Gastroesophageal sphincter (tissue), 4 donors: Measurements from ENCODE around the gene FBXO4. TPM values are rescaled to one million over a fixed set of nuclear protein-coding genes. Genes with fewer than 3 reads are reported as not detected.

Experiments
- ATAC-seq: fragments of 150-250 bp; one replicate; pipeline ENCODE4 v1.9.1; 2016; ENCODE audit warnings: mild to moderate bottlenecking, moderate library complexity
- H3K27ac ChIP-seq, 4 donors: fragments of 200-600 bp; sonication (generic) in 3 of 4; 1 replicate in 3 of 4; 2 replicates in 1 of 4; pipeline ENCODE4 v1.5.1; 2016 to 2019
- H3K27me3 ChIP-seq: fragments of 200-600 bp; sonication (generic); one replicate; pipeline ENCODE4 v1.5.1; 2019
- H3K36me3 ChIP-seq, 2 donors: fragments of 200-600 bp; sonication (generic); one replicate each; pipeline ENCODE4 v1.5.1; 2019; ENCODE audit warnings: control low read depth in 1 of 2
- H3K4me1 ChIP-seq, 3 donors: fragments of 200-600 bp; sonication (generic); 1 replicate in 2 of 3; 2 replicates in 1 of 3; pipeline ENCODE4 v1.5.1; 2016 to 2019; ENCODE audit warnings: control low read depth in 2 of 3
- H3K4me3 ChIP-seq, 2 donors: fragments of 200-600 bp; sonication (generic); one replicate each; pipeline ENCODE4 v1.5.1; 2019; ENCODE audit warnings: mild to moderate bottlenecking in 1 of 2, moderate library complexity in 1 of 2
- H3K9me3 ChIP-seq, 3 donors: fragments of 200-600 bp; sonication (generic); one replicate each; pipeline ENCODE4 v1.5.1; 2017 to 2019; ENCODE audit warnings: control low read depth in 2 of 3
- CTCF ChIP-seq, 4 experiments: fragments of 200-600 bp in 2 of 4; fragments of 450-650 bp in 2 of 4; sonication (generic) in 1 of 4; IDR thresholded peaks; one replicate each; pipeline ENCODE4 v1.5.1; 2017 to 2019; ENCODE audit warnings: antibody characterized with exemption in 4 of 4, mild to moderate bottlenecking in 2 of 4, moderate library complexity in 2 of 4
- EP300 ChIP-seq: sonication (generic); formaldehyde crosslinking; IDR thresholded peaks from one replicate; pipeline ENCODE4 v1.6.1; 2017; ENCODE audit warnings: antibody characterized with exemption, mild to moderate bottlenecking
- POLR2A ChIP-seq, 2 donors: fragments of 450-650 bp; IDR thresholded peaks; one replicate each; pipeline ENCODE4 v1.6.1; 2017; ENCODE audit warnings: antibody characterized with exemption in 2 of 2, mild to moderate bottlenecking in 2 of 2, moderate library complexity in 1 of 2
- POLR2AphosphoS5 ChIP-seq: sonication (generic); formaldehyde crosslinking; IDR thresholded peaks from one replicate; pipeline ENCODE4 v1.6.1; 2017; ENCODE audit warnings: antibody characterized with exemption
- WGBS, 2 donors: methylation state at CpG; one replicate each; pipeline ENCODE4 v1.1.5; 2018; ENCODE audit warnings: low coverage in 1 of 2; 5-methylcytosine and 5-hydroxymethylcytosine counted together
- total RNA-seq, 4 donors: library from RNA; depleted of rRNA; stranded (reverse); fragments of >200 nt; gene quantifications; one replicate each; pipeline ENCODE4 v1.1.0, GENCODE V29; 2016

Gene FBXO4
- total RNA-seq, 4 donors from 2014 or later = 6.3 to 9.6 (median 7.9) TPM

- Histone ChIP-seq H3K27me3 (no peaks in the 10 kb centered on the region), H3K36me3 (no peaks in the 10 kb centered on the region), H3K4me1 (no peaks in the 10 kb centered on the region), H3K27ac (no peak overlapping the region), H3K9me3 (no peaks in the 10 kb centered on the region), H3K4me3 (no peak overlapping the region)
- no peak for ATAC-seq
- 66 to 79% methylated on average over 3 of the region's 3 CpGs for WGBS, 2 donors
- TF ChIP-seq POLR2A (IDR thresholded peaks at IDR 0.05) = no peak
- TF ChIP-seq EP300 = no peak
- no peak for TF ChIP-seq CTCF (IDR thresholded peaks at IDR 0.05)
- TF ChIP-seq POLR2AphosphoS5 = no peak
These were observed 46.2 kb upstream of the FBXO4 start for GRCh38 chr5:41878643-41879478.

- H3K27ac ChIP-seq = no peak overlapping the region
- no peaks in the 10 kb centered on the region for H3K4me1 ChIP-seq
- H3K27me3 ChIP-seq = peaks cover 2% of the 10 kb centered on the region
- H3K9me3 ChIP-seq = no peaks in the 10 kb centered on the region
- TF ChIP-seq POLR2AphosphoS5 (no peak), CTCF (IDR thresholded peaks at IDR 0.05) (no peak), POLR2A (IDR thresholded peaks at IDR 0.05) (no peak), EP300 (no peak)
- no peak for ATAC-seq
- H3K36me3 ChIP-seq = no peaks in the 10 kb centered on the region
- H3K4me3 ChIP-seq = no peak overlapping the region
- 76 to 83% methylated on average over 4 to 5 of the region's 5 CpGs for WGBS, 2 donors
These were observed 42.3 kb upstream of the FBXO4 start for GRCh38 chr5:41882765-41883164.

- H3K4me1 ChIP-seq = no peaks in the 10 kb centered on the region
- H3K4me3 ChIP-seq = no peak overlapping the region
- H3K27ac ChIP-seq = no peak overlapping the region
- no peak for TF ChIP-seq CTCF (IDR thresholded peaks at IDR 0.05)
- TF ChIP-seq POLR2AphosphoS5 = no peak
- TF ChIP-seq EP300 = no peak
- TF ChIP-seq POLR2A (IDR thresholded peaks at IDR 0.05) = no peak
- peaks cover 6% of the 10 kb centered on the region for H3K27me3 ChIP-seq
- WGBS, 2 donors = 78% methylated on average over 3 of the region's 3 CpGs; no CpG with 5 or more reads in 1 of the 2 donors
- no peaks in the 10 kb centered on the region for H3K36me3 ChIP-seq
- H3K9me3 ChIP-seq = no peaks in the 10 kb centered on the region
- no peak for ATAC-seq
These were observed 41.8 kb upstream of the FBXO4 start for GRCh38 chr5:41883243-41883642.

GRCh38 chr5:41883936-41884335, 41.1 kb upstream of the FBXO4 start:
- H3K4me1 ChIP-seq = no peaks in the 10 kb centered on the region
- H3K27me3 ChIP-seq = peaks cover 6% of the 10 kb centered on the region

More at GRCh38 chr5:41883936-41884335, 41.1 kb upstream of the FBXO4 start:
- Histone ChIP-seq H3K4me3 (no peak overlapping the region), H3K36me3 (no peaks in the 10 kb centered on the region), H3K27ac (no peak overlapping the region), H3K9me3 (no peaks in the 10 kb centered on the region)
- TF ChIP-seq EP300 (no peak), POLR2A (IDR thresholded peaks at IDR 0.05) (no peak), CTCF (IDR thresholded peaks at IDR 0.05) (no peak), POLR2AphosphoS5 (no peak)
- WGBS, 2 donors = 81 to 93% methylated on average over 2 of the region's 2 CpGs
- ATAC-seq = no peak
